Thyroid gland (tissue), 4 donors: ENCODE results near the gene SCN5A.

Experiments used
- POLR2A ChIP-seq, 2 donors: fragments of 450-650 bp; IDR thresholded peaks; one replicate each; pipeline ENCODE4 v1.6.1; 2017; ENCODE audit warnings: antibody characterized with exemption in 2 of 2, mild to moderate bottlenecking in 2 of 2, moderate library complexity in 1 of 2
- TF ChIP-seq, protein P1 (sequence below), 6 experiments: fragments of 200-600 bp in 3 of 6; fragments of 450-650 bp in 3 of 6; sonication (generic) in 3 of 6; IDR thresholded peaks; one replicate each; pipeline ENCODE4 v1.5.1; 2016 to 2019; ENCODE audit warnings: antibody characterized with exemption in 6 of 6, mild to moderate bottlenecking in 2 of 6, inconsistent platforms in 1 of 6, moderate library complexity in 1 of 6

DNA sequence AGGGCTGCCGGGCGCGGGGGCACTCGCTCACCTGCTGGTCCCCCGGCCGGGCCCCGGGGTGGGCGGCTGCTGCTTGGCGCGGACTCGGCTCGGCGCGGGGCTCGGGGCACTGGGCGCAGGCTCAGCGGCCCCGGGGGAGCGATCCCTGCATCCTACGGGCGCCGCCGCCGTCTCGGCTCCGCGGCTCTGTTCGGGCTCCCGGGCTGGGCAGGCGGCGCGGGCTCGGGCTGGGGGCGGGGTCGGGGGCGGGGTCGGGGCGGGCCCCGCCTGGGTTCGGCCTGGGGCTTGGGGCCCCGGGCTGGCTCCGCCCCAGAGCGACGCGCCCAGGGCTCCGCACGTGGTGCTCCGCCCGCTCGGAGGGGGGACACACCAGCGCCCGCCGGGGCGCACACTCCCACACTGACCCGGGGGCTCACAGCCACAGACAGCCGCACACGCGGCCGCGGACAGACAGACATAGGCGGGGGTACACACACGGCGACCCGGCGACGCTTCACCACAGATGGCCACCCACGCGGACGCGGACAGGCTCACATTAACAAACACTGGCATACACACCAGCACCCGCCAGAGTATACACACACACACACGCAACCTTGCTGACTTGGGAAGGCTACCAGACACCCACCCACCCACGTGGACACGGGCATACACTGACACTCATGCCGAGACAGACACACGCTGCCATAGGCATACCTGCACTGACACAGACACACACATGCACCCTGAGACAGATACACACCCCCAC is at the start of gene SCN5A:
- TF ChIP-seq, protein P1, sequence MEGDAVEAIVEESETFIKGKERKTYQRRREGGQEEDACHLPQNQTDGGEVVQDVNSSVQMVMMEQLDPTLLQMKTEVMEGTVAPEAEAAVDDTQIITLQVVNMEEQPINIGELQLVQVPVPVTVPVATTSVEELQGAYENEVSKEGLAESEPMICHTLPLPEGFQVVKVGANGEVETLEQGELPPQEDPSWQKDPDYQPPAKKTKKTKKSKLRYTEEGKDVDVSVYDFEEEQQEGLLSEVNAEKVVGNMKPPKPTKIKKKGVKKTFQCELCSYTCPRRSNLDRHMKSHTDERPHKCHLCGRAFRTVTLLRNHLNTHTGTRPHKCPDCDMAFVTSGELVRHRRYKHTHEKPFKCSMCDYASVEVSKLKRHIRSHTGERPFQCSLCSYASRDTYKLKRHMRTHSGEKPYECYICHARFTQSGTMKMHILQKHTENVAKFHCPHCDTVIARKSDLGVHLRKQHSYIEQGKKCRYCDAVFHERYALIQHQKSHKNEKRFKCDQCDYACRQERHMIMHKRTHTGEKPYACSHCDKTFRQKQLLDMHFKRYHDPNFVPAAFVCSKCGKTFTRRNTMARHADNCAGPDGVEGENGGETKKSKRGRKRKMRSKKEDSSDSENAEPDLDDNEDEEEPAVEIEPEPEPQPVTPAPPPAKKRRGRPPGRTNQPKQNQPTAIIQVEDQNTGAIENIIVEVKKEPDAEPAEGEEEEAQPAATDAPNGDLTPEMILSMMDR (IDR thresholded peaks at IDR 0.05): no peak
- TF ChIP-seq POLR2A (IDR thresholded peaks at IDR 0.05): no peak
